DMS114 treated with DMSO at 0.1 percent for 48 hours (cell line): ENCODE data around the gene CD79A.

ENCODE experiments used
- DNase-seq: peaks from one replicate; lab custom pipeline; 2025; ENCODE audit not compliant: unreplicated experiment; lab: John Stamatoyannopoulos, UW

The CD79A gene

DNA sequence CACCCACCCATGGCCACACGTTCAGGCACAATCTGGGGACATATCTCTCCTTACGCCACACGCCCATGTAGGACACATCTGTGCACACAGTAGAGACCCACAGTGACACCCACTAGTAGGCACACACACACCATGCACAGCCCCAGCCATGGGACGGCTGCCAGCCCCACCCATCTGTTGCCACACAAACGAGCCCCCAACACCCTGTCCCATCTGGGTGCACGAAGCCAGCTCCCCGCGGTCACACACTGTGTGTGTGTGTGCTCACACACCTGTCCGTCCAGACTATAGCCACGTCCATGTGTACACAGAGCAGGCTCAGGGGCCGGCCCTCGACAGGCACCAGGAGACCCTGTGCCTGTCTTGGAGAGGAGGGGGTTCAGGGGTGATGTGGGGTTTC, 40.6 kb downstream of the CD79A start:
- no peak for DNase-seq

DNA sequence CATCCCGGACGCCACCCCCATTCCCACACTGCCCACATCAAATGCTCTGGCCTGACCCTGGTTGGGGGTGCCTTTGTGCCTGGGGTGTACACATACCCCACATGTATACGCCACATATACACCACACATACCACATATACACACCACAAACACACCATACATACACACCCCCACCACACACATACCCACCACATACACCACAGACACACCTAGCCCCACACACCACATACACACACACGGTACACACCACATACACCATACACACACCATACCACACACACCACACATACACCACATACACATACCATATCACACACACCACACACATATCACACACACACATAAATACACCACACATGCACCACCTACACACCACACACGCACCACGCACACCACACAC, 41.0 kb downstream of the CD79A start:
- DNase-seq = no peak

DNA sequence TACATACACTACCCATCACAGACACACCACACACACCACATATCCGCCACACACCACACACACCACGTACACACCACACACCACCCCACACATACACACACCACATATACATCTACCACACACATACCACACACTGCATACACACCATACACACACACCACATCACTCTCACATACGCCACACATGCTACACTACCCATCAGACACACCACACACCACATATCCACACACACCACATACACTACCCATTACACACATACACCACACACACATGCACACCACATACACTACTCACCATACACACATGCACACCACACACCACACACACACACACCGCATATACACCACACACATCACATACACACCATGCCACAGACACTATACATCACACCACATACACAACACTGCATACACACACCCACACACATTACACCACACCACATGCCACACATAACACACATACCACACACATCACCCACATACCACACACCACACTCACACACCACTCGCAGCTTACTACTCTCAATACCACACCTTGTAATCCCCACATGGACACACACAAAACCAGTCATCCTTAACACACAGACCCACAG, 41.7 kb downstream of the CD79A start:
- DNase-seq = no peak

DNA sequence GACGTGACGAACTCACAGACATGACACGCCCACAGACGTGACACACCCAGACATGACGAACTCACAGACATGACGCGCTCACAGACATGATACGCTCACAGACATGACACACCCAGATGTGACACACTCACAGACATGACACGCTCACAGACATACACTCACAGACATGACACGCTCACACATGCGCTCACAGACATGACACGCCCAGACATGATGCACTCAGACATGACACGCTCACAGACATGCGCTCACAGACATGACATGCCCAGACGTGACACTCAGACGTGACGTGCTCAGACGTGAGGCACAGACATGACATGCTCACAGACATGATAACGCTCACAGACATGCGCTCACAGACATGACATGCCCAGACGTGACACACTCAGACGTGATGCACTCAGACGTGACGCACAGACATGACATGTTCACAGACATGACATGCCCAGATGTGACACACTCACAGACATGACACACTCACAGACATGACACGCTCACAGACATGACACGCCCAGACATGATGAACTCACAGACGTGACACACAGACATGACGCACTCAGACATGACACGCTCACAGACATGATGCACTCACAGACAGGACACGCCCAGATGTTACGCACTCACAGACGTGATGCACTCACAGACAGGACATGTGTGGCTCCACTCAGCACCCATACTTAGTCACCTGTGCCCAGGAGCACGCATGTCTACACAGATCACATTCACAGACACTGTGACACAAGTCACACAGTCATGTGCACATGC, 43.1 kb downstream of the CD79A start:
- DNase-seq = no peak

DNA sequence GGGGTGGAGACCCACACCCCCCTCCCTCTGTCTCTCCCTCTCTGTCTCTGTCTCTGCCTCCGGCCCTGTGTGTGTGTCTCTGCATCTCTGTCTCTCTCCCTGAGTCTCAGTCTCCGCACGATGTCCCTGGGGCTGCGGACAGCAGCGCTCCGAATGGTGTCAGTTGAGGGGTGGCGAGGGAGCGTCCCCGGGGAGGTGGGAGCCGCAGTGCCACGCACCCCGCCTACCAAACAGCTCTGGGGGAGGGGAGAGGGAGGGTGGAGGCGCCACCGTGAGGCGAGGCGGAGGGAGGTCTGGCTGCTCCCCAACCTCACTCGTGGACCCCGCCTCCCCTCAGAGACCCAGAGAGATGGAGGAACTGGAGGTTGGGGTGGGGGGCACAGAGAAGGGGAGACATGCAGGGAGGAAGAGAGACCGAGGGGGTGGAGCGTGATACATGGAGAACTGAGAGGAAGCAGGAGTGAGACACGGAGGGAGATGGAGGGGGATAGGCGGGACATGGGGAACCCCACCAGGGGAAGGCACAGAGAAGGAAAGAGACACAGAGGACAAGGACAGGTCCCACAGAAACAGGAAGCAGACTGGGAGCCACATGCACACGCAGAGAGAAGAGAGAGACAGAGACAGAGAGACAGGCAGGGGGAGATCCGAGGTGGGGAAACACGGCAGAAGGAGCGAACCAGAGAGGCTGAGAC, 44.0 kb downstream of the CD79A start:
- DNase-seq = no peak

DNA sequence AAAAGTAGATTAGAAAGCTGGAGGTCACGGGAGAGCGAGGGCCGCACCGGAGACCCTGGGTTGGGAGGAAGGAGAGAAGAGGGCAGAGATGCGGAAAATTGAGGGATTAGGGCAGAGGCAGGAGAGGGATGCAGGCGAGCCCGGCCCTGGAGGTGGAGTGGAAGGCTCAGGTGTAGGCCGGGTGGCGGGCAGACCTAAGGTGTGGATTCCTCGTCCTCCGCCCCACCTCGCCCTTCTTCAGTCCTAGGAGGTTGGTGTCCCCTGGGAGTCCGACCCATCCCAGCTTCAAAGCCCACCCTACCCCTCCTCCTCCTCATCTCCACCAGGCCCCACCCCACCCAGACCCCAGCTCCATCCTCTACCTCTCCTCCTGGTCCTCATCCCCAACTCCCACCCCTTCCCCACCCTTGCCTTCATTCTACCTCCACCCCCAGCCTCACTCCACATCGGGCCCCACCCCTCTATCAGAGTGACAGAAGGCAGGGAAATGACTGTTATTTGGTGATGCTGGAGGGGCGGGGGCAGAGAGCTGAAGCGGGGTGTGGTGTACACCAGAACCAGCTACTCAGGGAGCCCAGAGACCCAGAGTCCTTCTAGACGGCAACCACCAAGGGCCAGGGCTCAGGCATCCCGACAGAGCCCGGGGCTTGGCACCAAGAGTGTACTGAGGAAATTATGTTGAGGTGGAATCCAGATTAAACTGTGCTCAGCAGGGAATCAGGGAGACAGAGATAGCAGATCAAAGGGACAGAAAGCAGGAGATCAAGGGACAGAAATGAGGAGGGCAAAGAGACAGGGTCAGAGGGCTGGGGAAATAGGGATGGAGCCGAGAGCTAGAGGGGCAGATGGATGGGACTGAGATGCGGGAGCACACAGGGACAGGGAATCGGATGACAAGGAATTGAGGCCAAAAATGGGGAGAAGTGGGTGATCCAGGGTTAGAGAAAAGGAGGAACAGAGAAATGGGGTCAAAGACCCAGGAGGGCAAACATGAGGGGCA, 44.8 kb downstream of the CD79A start:
- no peak for DNase-seq

DNA sequence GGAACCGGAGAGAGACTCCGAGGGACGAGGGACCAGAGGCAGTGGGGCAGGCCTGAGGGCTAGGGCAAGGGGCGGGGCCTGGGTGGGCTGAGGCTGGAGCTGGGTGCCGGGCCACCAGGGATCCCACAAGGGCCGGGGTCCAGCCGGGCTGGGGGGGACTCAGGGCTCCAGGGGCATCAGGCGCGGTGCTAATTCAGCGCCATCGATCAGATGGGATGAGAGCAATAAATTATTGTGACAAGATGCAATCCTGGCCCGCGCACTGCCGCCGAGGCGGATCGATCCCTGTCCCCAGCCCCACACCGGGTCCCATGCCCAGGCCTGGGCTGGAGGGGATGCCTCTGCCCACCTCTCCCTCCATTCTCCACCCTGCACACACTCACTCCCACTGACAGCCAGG, 45.5 kb downstream of the CD79A start:
- no peak for DNase-seq

DNA sequence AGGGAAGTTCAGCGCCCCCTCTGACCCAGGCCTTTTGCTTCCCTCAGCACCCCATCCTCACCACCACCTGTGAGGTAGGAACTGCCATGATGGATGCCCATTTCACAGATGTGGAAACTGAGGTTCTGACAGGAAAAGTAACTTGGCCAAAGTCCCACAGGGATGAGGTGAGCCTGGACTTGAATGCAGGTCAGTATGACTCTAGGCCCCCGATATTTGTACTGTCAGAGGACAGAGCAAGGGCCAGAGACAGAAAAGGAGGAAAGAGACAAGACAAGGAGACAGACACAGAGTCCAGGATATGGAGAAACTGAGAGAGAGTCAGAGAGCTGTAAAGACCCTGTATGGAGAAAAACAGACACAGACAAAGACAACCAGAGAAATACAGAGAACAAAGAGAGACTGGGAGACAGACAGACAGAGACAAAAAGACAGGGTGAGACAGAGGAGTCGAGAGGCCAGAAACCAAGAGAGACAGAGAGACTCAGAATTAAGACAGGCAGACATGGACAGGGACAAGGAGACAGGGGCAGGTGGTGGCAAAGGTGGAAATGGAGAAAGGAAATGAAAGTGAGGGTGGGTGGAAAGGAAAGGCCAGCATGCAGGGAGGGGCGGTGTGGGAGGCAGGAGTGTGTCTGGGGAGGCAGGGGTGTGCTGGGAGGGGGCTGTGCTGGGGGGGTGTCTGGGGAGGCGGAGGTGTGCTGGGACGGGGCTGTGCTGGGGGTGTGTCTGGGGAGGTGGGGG, 46.1 kb downstream of the CD79A start:
- DNase-seq = no peak

DNA sequence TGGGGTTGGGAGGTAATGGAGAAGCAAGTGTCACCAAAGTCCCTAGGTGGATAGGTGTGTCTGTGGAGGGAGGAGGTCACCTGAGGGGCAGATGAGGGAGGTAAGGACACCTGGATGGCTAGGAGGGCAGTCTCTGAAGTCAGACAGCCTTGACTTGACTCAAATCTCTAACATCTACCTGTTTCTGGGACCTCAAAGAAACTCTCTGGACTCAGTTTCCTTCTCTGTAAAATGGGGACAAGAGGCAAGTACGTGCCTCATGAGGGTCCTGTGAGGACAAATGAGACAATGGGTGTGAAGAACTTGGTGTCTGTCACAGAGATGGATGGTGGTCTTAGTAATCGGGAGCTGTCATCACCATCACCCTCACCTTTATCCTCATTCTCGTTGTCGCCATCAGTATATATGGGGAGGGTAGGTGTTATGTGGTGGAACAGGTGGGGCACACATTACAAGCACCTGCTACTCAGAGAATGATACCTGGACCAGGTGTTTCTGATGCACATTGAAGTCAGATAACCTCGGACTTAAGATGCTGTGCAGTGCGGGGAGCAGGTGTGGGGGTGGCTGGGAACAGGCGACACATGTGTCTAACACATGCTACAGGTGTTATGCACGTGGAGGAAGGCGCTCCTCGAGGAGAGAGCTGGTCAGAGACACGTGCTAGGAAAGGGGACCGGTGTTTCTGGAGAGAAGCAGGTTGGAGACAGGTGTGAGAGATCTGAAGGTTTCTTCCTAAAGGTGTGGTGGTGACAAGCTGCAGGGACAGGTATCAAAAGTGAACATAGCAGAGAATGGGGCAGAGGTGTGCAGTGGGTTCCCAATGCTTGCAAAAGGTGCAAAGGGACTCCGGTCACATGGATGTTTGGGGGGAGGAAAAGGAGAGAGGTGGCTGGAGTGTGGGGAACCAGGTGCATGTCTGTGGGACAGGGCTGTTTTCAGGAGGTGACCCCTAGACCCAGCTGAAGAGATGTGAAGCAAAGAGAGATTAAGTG, 47.4 kb downstream of the CD79A start:
- no peak for DNase-seq

DNA sequence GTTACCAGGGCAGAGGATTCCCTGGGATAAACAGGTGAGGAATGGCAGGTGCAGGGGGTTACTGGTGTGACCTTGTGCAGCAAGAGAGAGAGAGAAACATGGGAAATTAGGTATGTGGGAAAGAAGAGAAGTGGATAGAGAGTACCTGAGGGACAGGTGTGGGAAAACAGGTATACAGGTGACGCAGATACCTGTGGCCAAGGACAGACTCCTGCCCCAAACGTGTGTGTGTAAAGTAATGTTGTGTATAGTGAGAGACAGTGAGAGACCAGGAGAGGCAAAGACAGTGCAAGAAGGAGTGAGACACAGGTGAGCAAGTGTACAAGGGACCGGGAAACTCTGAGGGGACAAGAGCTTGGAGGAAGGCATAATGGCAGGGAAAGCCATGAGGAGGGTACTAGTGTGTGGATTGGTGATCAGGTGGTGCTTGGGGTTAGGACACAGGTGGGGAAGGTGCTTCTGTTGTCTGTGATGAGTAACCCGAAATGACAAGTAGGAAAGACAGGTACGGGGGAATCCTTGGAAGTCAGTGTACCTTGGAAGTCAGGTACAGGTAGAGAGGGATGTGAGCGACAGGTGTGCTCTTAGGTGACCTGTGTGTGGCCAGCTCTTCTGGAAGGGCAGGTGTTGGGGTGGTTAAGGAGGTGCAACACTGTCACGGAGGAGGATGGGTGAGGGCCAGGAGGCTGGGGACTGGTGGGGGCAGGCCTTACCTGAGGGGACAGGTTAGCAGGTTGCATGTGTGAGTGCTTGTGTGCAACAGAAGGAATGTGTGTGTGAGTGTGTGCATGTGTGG, 48.3 kb downstream of the CD79A start:
- DNase-seq = no peak

DNA sequence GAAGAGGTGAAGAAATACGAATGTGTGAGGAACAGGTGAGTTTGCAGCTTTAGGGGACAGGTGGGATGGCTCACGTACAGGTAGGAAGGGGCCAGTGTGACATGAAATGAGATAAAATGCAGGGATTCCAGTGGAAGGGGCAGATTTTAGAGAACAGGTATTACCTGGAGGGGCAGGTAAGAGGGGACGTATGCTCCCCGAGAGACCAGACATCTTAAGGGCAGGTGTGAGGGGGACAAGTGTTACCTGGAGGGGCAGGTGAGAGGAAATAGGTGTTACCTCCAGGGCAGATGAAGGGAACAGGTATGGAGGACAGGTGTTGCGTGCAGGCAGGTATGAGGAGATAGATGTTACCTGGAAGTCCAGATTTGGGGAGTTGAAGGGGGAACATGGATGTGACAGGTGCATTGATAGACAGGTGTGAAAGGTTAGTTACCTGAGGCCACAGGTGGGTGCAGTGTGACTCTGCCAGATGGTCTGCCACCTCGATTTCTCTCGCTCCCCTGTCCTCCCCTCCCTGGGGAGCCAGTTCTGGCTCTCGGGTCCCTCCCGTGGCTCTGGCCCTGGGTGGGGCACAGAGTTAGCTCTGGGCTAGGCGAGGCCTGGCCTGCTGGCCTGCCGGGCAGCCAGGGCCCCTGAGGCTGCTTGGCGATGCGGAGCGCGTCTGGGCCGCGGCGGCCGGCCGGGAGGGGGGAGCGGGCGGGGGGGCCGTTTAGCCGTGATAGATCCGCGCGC, 49.1 kb downstream of the CD79A start:
- DNase-seq = no peak

DNA sequence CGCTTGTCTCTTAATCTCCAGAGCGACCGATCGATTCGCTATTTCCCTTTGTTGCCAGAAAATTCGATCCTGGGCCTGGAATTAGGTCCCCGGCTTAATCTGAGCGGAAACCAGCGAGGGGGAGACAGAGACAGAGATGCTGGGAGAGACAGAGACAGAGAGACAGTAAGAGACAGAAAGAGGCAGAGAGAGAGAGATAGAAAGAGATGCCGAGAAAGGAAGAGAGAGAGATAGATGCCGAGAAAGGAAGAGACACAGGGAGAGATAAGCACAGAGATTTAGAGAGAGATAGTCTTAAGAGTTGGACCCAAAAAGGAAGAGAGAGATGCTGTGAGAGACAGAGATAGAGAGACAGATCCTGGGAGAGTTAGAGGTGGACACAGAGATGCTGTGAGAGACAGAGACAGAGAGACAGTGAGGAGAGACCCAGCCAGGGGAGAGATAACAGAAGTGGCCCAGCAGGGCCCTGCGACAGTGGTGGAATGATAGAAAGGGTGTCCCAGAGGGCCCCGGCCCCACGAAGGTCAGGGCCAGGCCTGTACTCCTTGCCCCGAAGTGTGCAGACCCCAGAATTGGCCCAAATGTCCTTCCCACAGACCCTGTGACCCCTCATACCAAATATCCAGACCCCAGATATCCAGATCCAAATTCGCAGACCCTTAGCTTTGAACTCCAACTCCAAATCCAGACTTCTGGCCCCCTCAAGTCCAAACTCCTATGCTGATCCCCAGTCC, 49.9 kb downstream of the CD79A start:
- DNase-seq = no peak

DNA sequence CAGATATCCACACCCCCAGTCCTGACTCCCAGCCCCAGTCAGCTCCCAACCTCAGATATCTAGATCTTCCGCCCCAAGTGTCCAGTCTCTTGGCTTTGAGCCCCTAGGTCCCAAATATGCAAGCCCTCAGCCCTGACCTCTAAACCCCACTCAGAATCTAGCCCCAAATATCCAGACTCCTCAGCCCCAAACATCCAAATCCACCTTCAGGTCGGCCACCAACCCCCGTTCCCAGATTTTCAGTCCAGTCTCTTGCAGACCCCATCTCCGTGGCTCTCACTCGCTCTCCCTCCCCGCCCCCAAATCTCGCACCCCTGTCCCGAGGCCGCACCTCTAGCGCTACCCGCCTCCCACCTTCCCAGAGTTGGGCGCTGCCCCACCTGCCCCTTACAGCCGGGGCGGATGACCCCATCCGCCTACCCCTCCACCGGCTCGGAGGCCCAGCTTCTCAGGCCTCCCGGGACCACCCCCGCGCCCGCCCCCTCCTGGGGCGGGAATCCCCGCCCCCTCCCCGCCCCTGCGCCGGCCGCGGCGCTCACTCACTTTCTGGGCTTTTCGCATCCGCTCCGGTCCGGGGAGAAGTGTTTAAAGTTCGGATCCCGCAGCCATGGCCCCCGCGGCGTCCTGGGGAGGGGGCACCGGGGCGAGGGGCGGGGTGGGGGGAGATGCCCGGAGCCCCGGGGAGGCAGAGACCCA, 50.6 kb downstream of the CD79A start:
- no peak for DNase-seq

DNA sequence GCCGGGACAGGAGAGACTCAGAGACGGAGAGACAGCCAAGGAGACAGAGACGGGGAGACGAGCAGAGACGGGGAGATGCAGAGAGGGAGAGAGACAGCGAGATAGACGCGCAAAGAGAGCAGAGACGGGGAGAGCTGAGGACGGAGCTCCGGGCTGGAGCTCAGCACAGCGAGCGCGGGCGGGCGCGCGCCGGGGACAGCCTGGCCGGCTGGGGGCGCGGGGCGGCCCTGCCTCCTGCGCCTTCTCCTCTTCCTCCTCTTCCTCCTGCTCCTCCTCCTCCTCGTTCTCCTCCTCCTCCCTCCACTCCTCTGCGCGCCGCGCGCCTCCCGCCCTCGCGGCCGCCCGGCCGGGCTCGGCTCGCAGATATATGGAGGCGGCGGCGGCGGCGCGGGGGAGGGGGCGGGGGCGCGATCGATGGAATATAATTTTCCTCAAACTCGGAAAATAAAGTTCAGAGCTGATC, 51.2 kb downstream of the CD79A start, which contains the start of gene ERFL:
TSS of gene ERFL (minus strand) at position 229 of the 463 bp plus-strand sequence. CDS start 15,530 bp downstream, outside the sequence.
- DNase-seq = no peak

DNA sequence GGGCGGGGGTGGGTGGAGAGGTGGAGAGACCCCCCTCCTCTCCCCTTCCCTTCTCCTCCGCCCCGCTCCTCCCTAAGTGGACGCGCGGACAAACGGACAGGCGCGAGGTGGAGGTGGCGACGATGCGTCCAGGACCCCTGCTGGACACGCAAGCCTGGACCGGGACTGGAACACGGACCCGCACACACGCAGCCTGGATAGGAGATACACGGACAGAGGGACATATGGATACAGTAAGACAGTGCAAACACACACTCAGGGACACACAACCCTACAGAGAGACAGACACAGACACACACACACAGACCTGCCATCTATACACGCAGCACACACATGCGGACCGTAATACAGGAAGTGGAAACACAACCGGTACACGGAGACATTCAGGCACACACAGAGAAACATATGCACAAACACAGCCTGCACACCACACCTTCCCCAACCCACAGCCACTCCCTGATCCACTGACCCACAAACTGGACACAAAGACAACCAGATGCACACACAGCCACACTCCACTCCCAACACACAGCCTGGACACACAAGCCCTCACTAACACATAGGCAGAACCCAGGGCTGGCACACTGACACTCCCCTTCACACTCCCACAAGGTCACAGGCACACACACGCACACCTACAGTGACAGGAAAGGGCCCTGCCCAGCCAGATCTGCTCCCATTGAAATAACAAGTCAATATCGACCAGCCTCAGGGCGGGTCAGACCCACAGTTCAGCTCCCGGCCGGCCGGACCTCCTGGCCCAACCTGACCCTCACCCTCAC, 51.9 kb downstream of the CD79A start:
- no peak for DNase-seq
